NOMO-1 treated with dmso at 0.1 percent for 144 hours (cell line): ENCODE data around the gene MAP3K9.
"Not testable (repeated sequence)": the region's sequence is repeated elsewhere in the genome, so short reads cannot be mapped to it uniquely, and the experiment has no call there.

Experiments used
- DNase-seq: peaks from one replicate; lab custom pipeline; 2025; ENCODE audit not compliant: unreplicated experiment; lab: John Stamatoyannopoulos, UW

MAP3K9 gene

GRCh38 chr14:70809225-70810219 is at the start of gene MAP3K9:
MAP3K9 (minus strand) TSS chr14:70809513; CDS start chr14:70809171, 342 bp downstream.
- DNase-seq: peak; percentile 80

GRCh38 chr14:70858641-70859040 is 49.3 kb upstream of the MAP3K9 start:
- DNase-seq: no peak

GRCh38 chr14:70857496-70857890 is 48.2 kb upstream of the MAP3K9 start:
- no peak for DNase-seq

- no peak for DNase-seq
These were observed 47.7 kb upstream of the MAP3K9 start for GRCh38 chr14:70856851-70857495.

GRCh38 chr14:70855486-70855885 is 46.2 kb upstream of the MAP3K9 start:
- no peak for DNase-seq

- DNase-seq: not testable (repeated sequence)
These were observed 44.3 kb upstream of the MAP3K9 start for GRCh38 chr14:70853658-70854057.

GRCh38 chr14:70847406-70848090 is 38.2 kb upstream of the MAP3K9 start:
- DNase-seq: no peak

- DNase-seq: no peak
These were observed 36.3 kb upstream of the MAP3K9 start for GRCh38 chr14:70845601-70846000.

GRCh38 chr14:70842851-70843462 is 33.6 kb upstream of the MAP3K9 start:
- DNase-seq: no peak

- DNase-seq: no peak
These were observed 28.8 kb upstream of the MAP3K9 start for GRCh38 chr14:70838076-70838475.

GRCh38 chr14:70836946-70837345 is 27.6 kb upstream of the MAP3K9 start:
- DNase-seq: no peak

GRCh38 chr14:70833884-70834283 is 24.6 kb upstream of the MAP3K9 start:
- DNase-seq: no peak

- DNase-seq: no peak
These were observed 23.4 kb upstream of the MAP3K9 start for GRCh38 chr14:70832561-70833305.

GRCh38 chr14:70830998-70831781 is 21.9 kb upstream of the MAP3K9 start:
- DNase-seq: no peak

- DNase-seq: no peak
These were observed 18.9 kb upstream of the MAP3K9 start for GRCh38 chr14:70828188-70828587.

- no peak for DNase-seq
These were observed 18.4 kb upstream of the MAP3K9 start for GRCh38 chr14:70827752-70828151.

GRCh38 chr14:70827347-70827746 is 18.0 kb upstream of the MAP3K9 start:
- DNase-seq: no peak

GRCh38 chr14:70823281-70823680 is 14.0 kb upstream of the MAP3K9 start:
- no peak for DNase-seq

- DNase-seq: no peak
These were observed 13.3 kb upstream of the MAP3K9 start for GRCh38 chr14:70822530-70823185.
